Suprapubic skin (tissue), 4 donors: ENCODE results near the gene KLHL10. TPM values are rescaled to one million over a fixed set of nuclear protein-coding genes. Genes with fewer than 3 reads are reported as not detected.
"Not testable (repeated sequence)": the region's sequence is repeated elsewhere in the genome, so short reads cannot be mapped to it uniquely, and the experiment has no call there.

Experiments
- DNase-seq, 2 donors: peaks; one replicate each; pipeline ENCODE4 v3.0.0-alpha.2; 2019; ENCODE audit warnings: low spot score in 2 of 2
- H3K27ac ChIP-seq: fragments of 200-600 bp; sonication (generic); one replicate; pipeline ENCODE4 v1.5.1; 2019
- H3K27me3 ChIP-seq: fragments of 200-600 bp; sonication (generic); one replicate; pipeline ENCODE4 v1.5.1; 2019
- H3K36me3 ChIP-seq: fragments of 200-600 bp; sonication (generic); one replicate; pipeline ENCODE4 v1.5.1; 2019
- H3K4me1 ChIP-seq: fragments of 200-600 bp; sonication (generic); one replicate; pipeline ENCODE4 v1.5.1; 2019
- H3K4me3 ChIP-seq: fragments of 200-600 bp; sonication (generic); one replicate; pipeline ENCODE4 v1.5.1; 2019; ENCODE audit warnings: mild to moderate bottlenecking
- H3K9me3 ChIP-seq: fragments of 200-600 bp; sonication (generic); one replicate; pipeline ENCODE4 v1.5.1; 2019
- CTCF ChIP-seq, 2 donors: fragments of 200-600 bp in 1 of 2; fragments of 450-650 bp in 1 of 2; sonication (generic) in 1 of 2; IDR thresholded peaks; one replicate each; pipeline ENCODE4 v1.5.1; 2016 to 2019; ENCODE audit warnings: antibody characterized with exemption in 2 of 2, mild to moderate bottlenecking in 1 of 2, moderate library complexity in 1 of 2
- EP300 ChIP-seq: sonication (generic); formaldehyde crosslinking; IDR thresholded peaks from one replicate; pipeline ENCODE4 v1.6.1; 2017; ENCODE audit warnings: antibody characterized with exemption
- POLR2A ChIP-seq, 2 donors: fragments of 450-650 bp; IDR thresholded peaks; one replicate each; pipeline ENCODE4 v1.6.1; 2017; ENCODE audit warnings: antibody characterized with exemption in 2 of 2, mild to moderate bottlenecking in 2 of 2, moderate library complexity in 2 of 2
- POLR2AphosphoS5 ChIP-seq, 3 donors: sonication (generic); formaldehyde crosslinking; IDR thresholded peaks; one replicate each; pipeline ENCODE4 v1.6.1; 2017; ENCODE audit warnings: antibody characterized with exemption in 3 of 3
- WGBS: methylation state at CpG from one replicate; pipeline ENCODE4 v1.1.5; 2018; 5-methylcytosine and 5-hydroxymethylcytosine counted together
- total RNA-seq, 4 donors: library from RNA; depleted of rRNA; stranded (reverse); fragments of >200 nt; gene quantifications; one replicate each; pipeline ENCODE4 v1.1.0, GENCODE V29; 2016

Gene KLHL10
- total RNA-seq, 4 donors from 2014 or later: 0.30 TPM; not detected in 3

- Histone ChIP-seq H3K9me3 (no peaks in the 10 kb centered on the region), H3K4me1 (no peaks in the 10 kb centered on the region), H3K27ac (no peak overlapping the region), H3K27me3 (no peaks in the 10 kb centered on the region), H3K4me3 (no peak overlapping the region), H3K36me3 (peaks cover 84% of the 10 kb centered on the region)
- TF ChIP-seq POLR2A (IDR thresholded peaks at IDR 0.05) (no peak), CTCF (IDR thresholded peaks at IDR 0.05) (no peak), EP300 (no peak), POLR2AphosphoS5 (IDR thresholded peaks at IDR 0.05) (no peak)
- 98% methylated on average over 9 of the region's 10 CpGs for WGBS
- DNase-seq: no peak
These were observed 36.1 kb downstream of the KLHL10 start for GRCh38 chr17:41873559-41874292.

GRCh38 chr17:41874293-41874670 is 36.7 kb downstream of the KLHL10 start:
- H3K9me3 ChIP-seq, H3K27me3 ChIP-seq, H3K4me3 ChIP-seq, H3K27ac ChIP-seq, H3K4me1 ChIP-seq, DNase-seq: not testable (repeated sequence)
- WGBS: 95% methylated on average over 9 of the region's 9 CpGs
- H3K36me3 ChIP-seq: peaks cover 83% of the 10 kb centered on the region

GRCh38 chr17:41880130-41880529 is 42.5 kb downstream of the KLHL10 start:
- Histone ChIP-seq H3K4me3 (no peak overlapping the region), H3K9me3 (no peaks in the 10 kb centered on the region), H3K36me3 (peaks cover 64% of the 10 kb centered on the region), H3K27ac (no peak overlapping the region), H3K4me1 (no peaks in the 10 kb centered on the region), H3K27me3 (no peaks in the 10 kb centered on the region)
- no peak for DNase-seq
- TF ChIP-seq CTCF (IDR thresholded peaks at IDR 0.05) (no peak), EP300 (no peak), POLR2A (IDR thresholded peaks at IDR 0.05) (no peak), POLR2AphosphoS5 (IDR thresholded peaks at IDR 0.05) (no peak)
- WGBS: 87% methylated on average over 4 of the region's 4 CpGs

GRCh38 chr17:41882756-41883155 is 45.1 kb downstream of the KLHL10 start:
- TF ChIP-seq EP300: no peak
- TF ChIP-seq CTCF (IDR thresholded peaks at IDR 0.05): no peak
- no peak for TF ChIP-seq POLR2A (IDR thresholded peaks at IDR 0.05)
- WGBS: 90% methylated on average over 6 of the region's 6 CpGs
- no peaks in the 10 kb centered on the region for H3K27me3 ChIP-seq

GRCh38 chr17:41885733-41886132 is 48.1 kb downstream of the KLHL10 start:
- Histone ChIP-seq H3K4me1 (no peaks in the 10 kb centered on the region), H3K27me3 (no peaks in the 10 kb centered on the region), H3K36me3 (peaks cover 88% of the 10 kb centered on the region), H3K9me3 (no peaks in the 10 kb centered on the region), H3K4me3 (no peak overlapping the region), H3K27ac (no peak overlapping the region)
- DNase-seq: no peak
- TF ChIP-seq CTCF (IDR thresholded peaks at IDR 0.05) (no peak), EP300 (no peak), POLR2AphosphoS5 (IDR thresholded peaks at IDR 0.05) (no peak), POLR2A (IDR thresholded peaks at IDR 0.05) (no peak)
- 85% methylated on average over 6 of the region's 6 CpGs for WGBS

More at GRCh38 chr17:41882756-41883155, 45.1 kb downstream of the KLHL10 start:
- no peak overlapping the region for H3K4me3 ChIP-seq
- no peaks in the 10 kb centered on the region for H3K4me1 ChIP-seq
- DNase-seq: no peak
- no peaks in the 10 kb centered on the region for H3K9me3 ChIP-seq
- H3K27ac ChIP-seq: no peak overlapping the region
- H3K36me3 ChIP-seq: peaks cover 74% of the 10 kb centered on the region
